NCI-H1048 (cell line): Measurements from ENCODE around the gene TEKT5.
"Not testable (repeated sequence)": the region's sequence is repeated elsewhere in the genome, so short reads cannot be mapped to it uniquely, and the experiment has no call there.

Source experiments
- DNase-seq: peaks from one replicate; lab custom pipeline; 2025; lab: John Stamatoyannopoulos, UW

The TEKT5 gene

DNA sequence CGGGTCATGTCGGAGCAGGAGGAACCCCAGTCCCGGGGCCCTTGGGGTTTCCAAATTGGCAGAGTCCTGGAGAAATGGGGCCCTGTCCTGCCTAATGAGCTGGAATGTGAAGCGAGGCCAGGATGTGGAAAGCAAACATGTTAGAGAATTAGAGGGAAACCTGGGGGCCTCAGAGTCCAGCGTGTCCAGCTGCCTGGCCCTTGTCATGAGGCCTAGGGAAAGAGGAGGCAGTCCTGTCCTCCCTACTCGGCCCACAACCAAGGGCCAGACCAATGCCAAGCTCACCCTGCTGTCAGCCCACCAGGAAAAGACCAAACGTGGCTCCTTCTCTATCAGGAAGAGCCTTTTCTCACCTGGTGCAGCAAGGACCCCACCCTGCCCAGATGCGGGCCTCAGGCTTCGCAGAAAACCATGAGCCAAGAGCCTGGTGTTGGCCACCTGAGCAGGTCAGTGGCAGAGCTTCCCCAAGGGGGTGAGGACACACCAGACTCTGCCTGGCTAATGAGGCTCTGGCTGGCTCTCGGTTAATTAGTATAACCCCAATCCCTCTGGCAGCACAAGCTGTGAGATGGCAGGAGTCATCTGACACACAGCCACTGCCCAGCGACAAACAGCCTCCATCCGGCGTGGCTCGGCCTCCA lies 10.1 kb downstream of the TEKT5 start:
- DNase-seq: no peak

DNA sequence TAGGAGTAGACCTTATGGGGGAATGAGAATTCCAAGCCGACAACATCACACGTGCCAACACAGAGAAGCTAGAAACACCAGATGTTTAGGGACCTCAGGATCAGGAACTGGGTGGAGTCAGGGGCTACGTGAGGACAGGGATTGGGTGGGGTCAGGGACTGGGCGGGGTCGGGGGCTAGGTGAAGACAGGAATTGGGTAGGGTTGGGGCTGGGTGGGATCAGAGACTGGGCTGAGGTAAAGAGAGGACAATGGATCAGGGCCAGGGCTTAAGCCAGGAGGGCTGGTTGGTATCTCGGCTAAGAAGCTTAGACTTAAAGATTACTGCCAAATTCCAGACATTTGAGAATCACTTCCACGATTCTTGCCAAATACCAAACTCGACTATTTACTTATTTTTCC lies 11.6 kb downstream of the TEKT5 start:
- no peak for DNase-seq

DNA sequence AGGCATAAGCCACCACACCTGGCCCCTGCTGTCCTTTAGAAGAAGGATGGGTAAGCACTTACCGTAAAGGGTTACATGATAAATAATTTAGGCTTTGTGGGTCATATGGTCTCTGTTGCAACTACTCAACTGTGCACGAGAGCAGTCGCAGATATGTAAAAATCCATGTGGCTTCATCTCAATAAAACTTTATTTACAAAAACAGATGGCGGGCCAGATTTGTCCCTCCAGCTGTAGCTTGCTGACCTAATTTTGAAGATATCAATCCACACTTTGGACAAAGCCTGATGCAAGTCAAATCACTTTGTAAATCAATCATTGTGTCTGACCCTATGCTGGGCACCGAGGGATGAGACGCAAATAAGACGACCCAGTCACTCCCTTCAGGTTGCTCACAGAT lies 12.1 kb downstream of the TEKT5 start:
- DNase-seq: no peak

DNA sequence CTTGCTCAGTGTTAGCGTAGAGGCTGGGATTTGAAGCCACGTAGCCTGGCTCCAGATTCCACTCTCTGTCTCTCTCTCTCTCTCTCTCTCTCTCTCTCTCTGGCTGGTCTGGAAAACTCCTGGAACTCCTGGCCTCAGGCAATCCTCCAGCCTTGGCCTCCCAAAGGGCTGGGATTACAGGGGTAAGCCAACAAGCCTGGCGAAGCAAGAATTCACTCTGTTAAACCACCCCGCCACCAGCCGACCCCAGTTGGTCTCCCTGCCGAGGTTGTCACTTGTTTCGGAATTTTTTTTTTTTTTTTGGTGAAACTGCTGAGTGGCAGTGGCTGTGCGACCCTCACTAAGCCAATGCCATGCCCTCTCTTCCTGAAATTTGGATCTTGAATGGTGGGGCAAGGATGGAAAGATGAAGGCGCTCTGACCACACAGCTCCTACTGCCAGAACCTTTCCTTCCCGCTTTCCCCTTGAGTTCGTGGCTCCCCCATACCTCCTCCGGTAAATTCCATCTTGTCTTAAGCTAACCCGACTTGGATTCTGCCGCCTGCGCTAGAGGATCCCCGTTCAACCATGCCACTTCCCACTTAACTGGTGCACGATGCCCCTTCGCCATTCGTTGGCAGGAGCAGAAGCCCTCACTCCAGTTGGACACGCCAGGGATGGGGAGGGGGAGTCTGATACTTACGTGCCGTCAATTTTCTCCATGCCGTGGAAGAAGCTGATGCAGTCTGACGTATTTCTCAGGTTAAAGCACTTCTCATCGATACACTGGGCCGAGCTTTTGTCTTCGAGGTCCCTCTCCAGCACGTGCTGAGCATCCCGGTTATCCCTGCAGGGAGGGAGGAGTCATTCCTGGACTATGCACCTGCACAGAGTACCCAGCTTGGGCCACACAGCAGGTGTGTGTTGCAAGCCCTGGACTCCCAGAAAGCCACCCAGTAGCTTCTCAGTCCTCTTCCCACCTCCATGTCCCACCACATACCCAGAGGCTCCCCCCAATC lies 13.1 kb downstream of the TEKT5 start:
- no peak for DNase-seq

DNA sequence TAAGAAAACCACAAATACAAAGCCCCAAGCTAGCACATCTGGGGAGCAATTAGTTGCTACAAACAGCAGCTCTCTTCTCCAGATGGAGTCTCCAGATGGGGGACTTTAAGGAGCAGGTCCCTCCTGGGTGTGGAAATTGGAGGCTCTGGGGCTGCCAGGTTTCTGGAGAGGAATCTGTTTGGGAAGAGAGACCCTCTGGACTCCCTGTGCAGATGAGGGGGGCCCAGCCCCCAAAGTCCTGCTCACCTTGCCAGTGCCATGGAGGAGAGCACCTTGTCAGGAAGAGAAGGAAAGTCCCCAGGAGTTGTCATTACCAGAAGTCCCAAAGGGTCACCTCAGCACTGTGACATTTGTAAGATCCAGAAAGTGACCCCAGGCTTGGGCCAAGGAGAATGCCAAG lies 14.8 kb downstream of the TEKT5 start:
- no peak for DNase-seq

DNA sequence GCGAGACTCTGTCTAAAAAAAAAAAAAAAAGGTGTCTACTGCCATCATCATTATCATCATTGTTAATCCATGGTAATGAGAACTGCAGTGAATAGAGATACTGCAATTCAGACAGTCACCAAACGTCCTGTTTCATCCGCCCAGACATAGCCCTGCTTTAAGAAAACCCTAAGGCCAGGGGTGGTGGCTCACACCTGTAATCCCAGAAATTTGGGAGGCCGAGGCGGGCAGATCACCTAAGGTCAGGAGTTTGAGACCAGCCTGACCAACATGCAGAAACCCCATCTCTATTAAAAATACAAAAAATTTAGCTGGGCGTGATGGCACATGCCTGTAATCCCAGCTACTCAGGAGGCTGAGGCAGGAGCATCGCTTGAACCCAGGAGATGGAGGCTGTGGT lies 15.3 kb downstream of the TEKT5 start:
- not testable (repeated sequence) for DNase-seq

DNA sequence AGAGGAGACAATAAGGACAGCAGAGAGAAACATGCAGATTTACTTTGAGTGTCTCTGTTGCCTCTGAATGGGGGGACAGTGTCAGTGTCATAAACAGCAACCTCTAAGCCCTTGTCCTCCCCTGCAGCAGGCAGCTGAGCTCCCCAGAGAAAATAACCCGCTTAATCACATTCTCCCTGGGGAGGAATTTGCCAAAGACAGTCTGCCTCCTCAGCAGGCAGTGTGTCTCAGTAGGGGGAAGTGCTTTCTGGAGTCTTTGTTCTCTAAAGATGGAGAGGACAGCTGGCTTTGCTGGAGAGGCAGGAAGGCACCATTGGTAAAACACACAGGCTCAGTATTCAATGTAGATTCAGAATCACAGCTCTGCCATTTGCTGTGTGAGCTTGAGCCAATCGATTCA lies 16.1 kb downstream of the TEKT5 start:
- DNase-seq: no peak

DNA sequence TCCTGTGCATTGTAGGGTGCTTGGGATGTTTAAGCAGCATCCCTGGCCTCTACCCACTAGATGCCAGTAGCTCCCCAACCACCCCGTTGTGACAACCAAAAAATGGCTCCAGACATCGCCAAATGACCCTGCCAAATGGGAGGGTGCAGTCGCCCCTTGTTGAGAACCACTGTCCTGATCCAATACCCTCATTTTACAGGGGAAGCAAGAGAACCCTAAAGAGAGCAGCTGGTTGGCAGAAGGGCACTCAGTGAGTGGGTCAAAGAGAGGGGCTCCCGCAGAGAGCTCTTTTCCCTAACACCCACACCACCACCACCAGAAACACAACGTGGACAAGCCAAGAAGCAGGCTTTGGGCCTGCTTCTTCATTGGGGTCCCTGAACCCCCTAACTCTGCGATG lies 18.4 kb downstream of the TEKT5 start:
- DNase-seq: no peak

DNA sequence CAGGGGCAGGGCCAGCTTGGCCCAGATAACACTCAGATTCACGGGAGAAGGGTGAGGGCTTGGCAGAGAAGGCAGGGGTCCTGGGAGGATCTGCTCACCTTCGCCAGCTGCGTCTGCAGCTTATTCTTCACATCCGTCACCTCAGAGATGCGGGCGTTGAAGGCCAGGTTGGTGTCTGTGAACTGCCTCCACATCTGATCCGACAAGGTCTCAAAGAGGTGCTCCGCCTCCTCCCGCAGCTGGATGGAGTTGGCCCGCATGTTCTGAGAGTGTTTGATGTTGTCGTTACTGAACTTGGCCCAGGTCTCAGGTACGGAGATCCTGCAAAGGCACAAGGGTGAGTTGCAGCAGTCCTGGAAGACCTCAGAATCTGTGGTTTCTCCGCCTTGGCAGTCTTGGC lies 18.9 kb downstream of the TEKT5 start:
- no peak for DNase-seq

DNA sequence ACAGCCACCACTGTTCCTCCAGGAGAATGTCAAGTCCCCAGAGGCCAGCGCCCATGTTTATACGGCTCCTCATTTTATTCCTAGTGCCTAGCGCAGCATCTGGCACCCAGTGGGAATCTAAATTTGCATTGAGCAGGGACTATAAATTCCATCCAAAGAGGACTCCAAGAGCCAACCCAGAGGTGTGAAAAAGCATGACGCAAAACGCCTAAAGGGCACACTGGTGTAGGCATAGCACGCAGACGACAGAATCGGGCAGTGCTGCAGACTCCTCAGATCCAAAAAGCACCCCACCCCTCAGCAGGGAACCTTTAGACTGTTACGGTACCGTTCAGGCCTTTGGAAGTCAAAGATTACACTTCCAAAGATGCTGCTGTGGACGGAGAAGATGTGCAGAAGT lies 19.5 kb downstream of the TEKT5 start:
- no peak for DNase-seq

DNA sequence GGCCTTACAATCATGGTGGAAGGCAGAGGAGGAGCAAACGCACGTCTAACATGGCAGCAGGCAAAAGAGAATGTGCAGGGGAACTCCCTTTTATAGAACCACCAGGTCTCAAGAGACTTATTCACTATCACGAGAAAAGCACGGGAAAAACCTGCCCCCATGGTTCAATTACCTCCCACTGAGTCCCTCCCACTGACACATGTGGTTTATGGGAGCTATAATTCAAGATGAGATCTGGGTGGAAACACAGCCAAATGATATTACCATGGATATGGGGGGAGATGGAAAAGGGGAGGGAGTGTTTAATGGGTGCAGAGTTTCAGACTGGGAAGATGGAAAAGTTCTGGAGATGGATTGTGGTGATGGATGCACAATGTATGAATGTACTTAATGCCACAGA lies 23.0 kb downstream of the TEKT5 start:
- no peak for DNase-seq

DNA sequence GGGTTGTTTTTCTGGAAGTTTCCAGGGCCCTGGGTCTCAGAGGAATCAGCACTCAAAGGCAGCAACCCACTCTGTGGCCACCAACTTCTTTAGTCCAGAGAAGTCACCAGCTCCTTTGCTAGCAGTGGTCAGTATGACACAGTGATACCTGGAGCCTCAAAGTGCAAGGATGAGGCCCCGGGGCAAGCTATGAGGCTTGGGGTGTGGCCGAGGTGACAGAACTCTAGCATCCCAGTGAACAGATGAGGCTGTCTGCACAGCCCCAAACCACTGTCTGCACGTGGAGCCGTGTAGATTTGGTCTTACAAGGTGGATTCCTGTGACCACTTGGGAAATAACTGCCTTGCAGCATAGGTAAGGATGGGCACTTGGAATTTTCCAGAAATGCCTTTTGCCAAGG lies 24.9 kb downstream of the TEKT5 start:
- no peak for DNase-seq

DNA sequence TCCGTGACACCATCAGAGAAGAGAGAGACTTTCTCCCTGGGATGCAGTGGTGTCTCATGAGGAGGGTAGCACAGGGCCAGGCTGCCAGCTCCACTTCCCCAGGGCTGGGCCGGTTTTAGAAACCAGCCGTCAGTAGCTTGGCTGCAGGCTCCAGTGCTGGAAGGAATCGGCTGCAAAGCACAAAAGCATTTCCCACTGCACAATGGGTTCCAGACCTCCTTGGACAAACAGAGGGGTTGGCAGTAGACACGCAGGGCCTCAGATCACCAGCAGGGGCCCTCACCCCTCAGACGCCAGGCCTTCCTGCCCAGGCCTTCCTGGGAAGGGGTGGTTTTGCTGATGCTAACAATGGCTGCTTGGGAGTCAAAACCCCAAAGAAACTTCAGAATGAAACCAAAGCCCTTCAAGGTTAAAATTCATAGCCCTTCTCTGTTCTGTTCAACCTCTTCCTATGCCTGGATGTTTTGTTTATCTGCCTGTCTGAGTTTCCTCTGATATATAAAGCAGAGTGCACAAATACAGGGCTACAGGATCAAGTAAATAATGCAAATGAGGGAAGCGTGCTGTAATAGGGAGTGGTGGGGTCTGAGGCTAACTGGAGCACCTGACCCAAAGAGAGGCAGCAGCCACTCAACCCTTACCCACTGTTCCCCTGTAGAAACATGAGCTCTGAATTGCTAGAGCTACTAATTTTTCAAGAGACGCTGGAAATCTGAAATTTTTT lies 26.2 kb downstream of the TEKT5 start:
- DNase-seq: no peak

DNA sequence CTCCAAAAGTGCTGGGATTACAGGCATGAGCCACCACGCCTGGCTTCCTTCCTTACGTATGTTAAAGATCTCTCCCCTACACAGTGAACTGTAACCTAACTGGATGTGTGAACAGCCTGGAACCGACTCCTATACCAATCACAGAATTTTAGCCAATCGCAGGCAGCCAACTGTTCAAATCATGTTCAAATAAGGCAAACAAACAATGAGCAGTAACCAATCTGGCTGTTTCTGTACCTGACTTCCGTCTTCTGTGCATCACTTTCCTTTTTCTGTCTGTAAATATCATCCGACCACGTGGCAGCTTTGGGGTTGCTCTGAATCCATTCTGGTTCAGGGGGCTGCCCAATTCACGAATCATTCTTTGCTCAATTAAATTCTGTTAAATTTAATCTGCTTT lies 27.5 kb downstream of the TEKT5 start:
- no peak for DNase-seq

DNA sequence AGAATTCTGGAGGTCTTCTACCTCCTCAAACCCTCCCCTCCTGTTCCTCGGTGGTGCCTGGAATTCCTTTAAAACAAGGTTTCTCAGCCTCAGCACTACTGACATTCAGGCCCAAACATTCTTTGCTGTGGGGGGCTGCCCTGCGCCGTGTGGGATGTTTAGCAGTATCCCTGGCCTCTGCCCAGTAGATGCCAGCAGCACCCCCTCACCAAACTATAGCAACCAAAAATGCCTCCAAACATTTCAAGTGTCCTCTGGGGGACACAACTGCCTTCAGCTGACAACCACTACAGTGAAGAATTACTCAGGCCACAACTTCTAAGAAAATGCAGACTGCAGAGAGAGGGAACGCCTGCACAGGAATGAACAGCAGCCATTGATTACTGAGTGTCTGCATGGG lies 28.4 kb downstream of the TEKT5 start:
- DNase-seq: no peak

DNA sequence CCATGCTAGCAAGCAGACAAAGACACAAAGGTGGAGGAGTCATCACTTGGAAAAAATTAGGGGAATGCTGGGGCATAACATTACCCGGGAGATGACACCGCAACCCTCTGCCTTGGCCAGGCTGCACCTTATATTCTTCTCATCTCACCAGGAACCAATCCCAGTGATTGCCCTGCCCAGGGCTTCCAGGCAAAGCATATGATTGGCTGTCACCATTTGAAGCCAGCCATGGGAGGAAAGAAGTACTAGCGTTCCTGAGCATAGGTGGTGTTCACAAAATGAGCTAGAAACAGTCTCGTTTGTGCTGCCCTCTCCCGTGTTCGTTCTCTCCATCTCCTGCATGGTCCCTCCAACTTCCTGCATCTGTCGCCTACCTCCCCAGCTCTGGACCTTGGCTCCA lies 29.6 kb downstream of the TEKT5 start:
- no peak for DNase-seq

DNA sequence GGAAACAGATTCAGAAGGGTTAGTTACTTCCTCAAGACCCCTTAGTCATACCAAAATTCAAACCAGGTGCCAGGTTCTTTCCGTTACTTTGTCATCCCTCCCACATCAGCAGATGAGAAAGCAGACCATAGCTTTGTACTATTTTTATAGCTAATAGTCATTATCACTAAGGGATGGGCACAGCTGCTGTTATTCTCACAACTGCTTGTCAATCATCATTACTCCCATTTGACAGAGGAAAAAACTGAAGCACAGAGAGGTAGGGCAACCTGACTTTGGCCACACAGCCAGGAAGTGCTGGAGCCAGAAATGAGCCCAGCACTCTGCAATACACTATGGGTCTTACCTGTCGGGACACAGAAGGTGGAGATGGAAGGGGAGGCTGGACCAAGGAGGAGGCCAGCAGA lies 30.0 kb downstream of the TEKT5 start:
- DNase-seq: no peak

DNA sequence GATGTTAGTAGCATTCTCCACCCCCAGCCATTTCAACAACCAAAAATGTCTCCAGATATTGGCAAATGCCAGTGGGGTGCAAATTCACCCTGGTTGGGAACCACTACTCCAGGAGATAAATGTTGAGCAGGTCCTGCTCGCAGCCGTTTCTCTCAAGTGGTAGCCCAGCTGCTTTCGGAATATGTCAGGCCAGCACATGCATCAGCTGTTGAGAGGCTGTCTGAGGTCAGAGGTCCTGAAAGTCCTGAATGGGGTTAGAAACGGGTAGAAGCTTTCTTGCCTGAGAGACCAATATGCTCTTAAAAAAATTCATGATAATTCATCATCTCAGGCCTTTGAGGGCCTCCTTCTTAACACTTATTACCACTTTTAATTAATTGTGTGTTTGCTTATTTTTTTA lies 31.0 kb downstream of the TEKT5 start:
- no peak for DNase-seq

DNA sequence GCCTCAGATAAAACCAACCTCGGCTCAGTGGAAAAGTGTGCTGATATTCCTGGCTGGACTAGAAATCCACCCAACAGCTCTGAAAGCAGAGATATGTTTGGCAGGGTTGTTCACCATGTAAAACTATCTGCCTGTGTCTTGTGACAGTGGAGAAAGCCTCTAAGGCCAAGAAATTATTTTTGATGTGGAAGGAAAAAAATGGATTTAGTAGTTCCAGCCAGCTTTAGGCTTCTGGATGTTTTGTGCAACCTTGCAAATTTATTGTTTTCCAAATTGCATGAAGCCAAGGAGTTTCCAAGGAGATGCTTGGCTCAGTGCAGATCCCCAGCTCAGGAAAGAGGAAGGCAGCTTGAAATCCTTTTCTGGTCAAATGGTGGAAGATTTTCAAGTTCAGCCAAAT lies 31.6 kb downstream of the TEKT5 start:
- DNase-seq: no peak

DNA sequence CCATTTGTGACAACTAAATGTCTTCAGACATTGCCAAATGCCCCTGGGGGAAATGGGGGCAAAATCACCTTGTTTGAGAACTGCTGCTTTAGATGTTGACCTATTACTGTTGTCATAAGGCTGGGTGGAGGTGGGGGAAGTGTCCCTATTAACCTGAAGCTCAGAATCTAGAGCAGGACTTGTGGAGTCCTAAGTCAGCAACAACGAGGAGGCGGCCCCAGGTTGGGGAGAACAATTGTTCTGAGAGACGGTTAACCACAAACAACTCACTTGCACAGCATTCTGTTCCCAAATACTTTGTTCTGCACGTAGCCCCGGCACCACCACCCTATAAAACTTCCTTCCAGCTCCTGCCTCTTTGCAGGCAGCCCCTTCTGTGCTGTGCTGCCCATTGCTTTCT lies 32.5 kb downstream of the TEKT5 start:
- DNase-seq: no peak

DNA sequence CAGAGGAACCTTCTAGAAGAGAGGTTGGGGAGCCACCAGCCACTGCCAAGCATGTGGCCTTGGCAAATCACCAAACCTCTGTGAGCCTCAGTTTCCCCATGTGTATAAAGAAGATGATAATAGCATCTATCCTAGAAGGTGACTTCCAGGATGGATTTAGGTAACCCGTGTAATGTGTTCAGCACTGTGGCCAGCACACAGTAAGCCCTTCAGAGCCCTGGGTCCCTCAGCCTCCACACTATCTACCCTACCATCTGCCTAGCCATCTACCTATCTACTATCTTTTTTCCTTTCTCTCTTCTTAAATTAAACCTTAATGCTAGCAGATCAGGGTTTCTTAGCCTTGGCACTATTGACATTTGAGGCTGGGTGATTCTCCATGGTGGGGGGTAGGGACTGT lies 33.0 kb downstream of the TEKT5 start:
- no peak for DNase-seq

DNA sequence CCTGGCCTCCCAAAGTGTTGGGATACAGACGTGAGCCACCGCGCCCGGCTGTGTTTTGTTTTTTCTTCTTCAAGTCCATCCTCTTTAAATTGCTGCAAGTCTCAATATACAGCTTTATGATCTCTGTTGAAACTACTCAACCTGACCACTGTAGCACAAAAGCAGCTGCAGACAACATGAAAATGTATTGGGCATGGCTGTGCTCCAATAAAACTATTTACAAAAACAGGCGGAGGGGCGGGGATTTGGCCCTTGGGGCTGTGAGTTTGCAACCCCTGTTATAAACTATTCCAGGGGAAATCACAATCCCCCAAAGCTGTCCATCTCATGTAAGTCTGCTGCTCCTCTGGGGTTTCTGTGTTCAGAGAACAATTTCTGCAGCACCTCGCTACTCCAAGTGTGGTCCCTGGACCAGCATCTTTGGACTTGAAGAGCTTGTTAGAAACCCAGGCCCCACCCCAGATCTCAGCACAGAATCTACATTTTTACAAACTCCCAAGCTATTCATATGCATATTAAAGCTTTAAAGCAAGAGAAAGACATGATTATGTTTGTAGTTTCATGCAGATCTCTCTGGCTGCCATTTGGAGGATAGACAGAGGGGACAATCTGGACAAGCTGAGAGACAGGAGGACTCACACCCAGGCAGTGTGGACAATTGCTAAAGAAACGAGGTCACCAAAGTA lies 33.6 kb downstream of the TEKT5 start:
- no peak for DNase-seq
